Endothelial cell of umbilical vein (primary cell): ENCODE measurements around the gene DENND4A. TPM values are rescaled to one million over a fixed set of nuclear protein-coding genes. Genes with fewer than 3 reads are reported as not detected.

Source experiments
- BruUV-seq: library from RNA; stranded (reverse); fragments of 400-500 nt; replicated peaks from 2 replicates; lab custom pipeline; 2021; lab: Mats Ljungman, UMichigan
- CTCF ChIA-PET: fragments of 300-600, 350-600 bp; sonication (Branson Sonifier 250); formaldehyde crosslinking; loops from one replicate; lab custom pipeline; 2021; ENCODE audit warnings: antibody characterized with exemption, inconsistent platforms; lab: Charles Lee
- POLR2A ChIA-PET: fragments of 300-600, 350-600 bp; sonication (Branson Sonifier 250); formaldehyde crosslinking; loops from one replicate; lab custom pipeline; 2021; ENCODE audit warnings: antibody characterized with exemption, inconsistent platforms; lab: Charles Lee
- DNase-seq: peaks from one replicate; pipeline ENCODE4 v3.0.0-alpha.2; 2011; ENCODE audit warnings: low read depth, low spot score
- FAIRE-seq: peaks from 2 replicates; lab custom pipeline; 2011; peaks lifted over from hg19 to GRCh38; lab: Jason Lieb, UNC
- H2AFZ ChIP-seq: 2 replicates; pipeline ENCODE4 v1.6.0; 2012; ENCODE audit warnings: low read depth, low read length, control low read depth, inconsistent platforms
- H3K27ac ChIP-seq: 2 replicates; pipeline ENCODE4 v1.5.1; 2011; ENCODE audit warnings: low read depth, mild to moderate bottlenecking, control low read depth, low read length, moderate library complexity; ENCODE audit not compliant: insufficient read depth
- H3K27me3 ChIP-seq, 2 experiments: 2 replicates each; pipeline versions ENCODE4 v1.6.0 to v1.6.1; 2011; ENCODE audit warnings: low read length in 2 of 2, mixed read lengths in 1 of 2; ENCODE audit not compliant: control insufficient read depth in 2 of 2, insufficient read depth in 2 of 2
- H3K36me3 ChIP-seq, 2 experiments: 2 replicates in 1 of 2; 3 replicates in 1 of 2; pipeline ENCODE4 v1.5.1; 2011; ENCODE audit warnings: low read length in 2 of 2, mild to moderate bottlenecking in 1 of 2, moderate library complexity in 1 of 2; ENCODE audit not compliant: control insufficient read depth in 2 of 2, insufficient read depth in 2 of 2; ENCODE audit errors: extremely low read depth in 1 of 2
- H3K4me1 ChIP-seq: 3 replicates; pipeline ENCODE4 v1.5.1; 2011; ENCODE audit warnings: mild to moderate bottlenecking, low read length; ENCODE audit not compliant: control insufficient read depth, insufficient read depth; ENCODE audit errors: extremely low read depth
- H3K4me2 ChIP-seq: 2 replicates; pipeline ENCODE4 v1.6.1; 2011; ENCODE audit warnings: low read length, control low read depth, mixed read lengths; ENCODE audit not compliant: insufficient read depth
- H3K4me3 ChIP-seq, 3 experiments: fragments of 200-600 bp in 1 of 3; sonication (generic), shearing (Covaris generic) in 1 of 3; replicated peaks in 1 of 3; 2 replicates each; pipeline ENCODE4 v1.5.1; 2011 to 2016; ENCODE audit warnings: control low read depth in 3 of 3, low read length in 3 of 3, mild to moderate bottlenecking in 2 of 3, inconsistent platforms in 1 of 3, low read depth in 1 of 3, moderate library complexity in 1 of 3; ENCODE audit not compliant: insufficient read depth in 1 of 3
- H3K79me2 ChIP-seq: 2 replicates; pipeline ENCODE4 v1.6.0; 2012; ENCODE audit warnings: low read length, inconsistent platforms; ENCODE audit not compliant: control insufficient read depth, insufficient read depth
- H3K9ac ChIP-seq: replicated peaks from 2 replicates; pipeline ENCODE3; 2011; ENCODE audit warnings: low read length, control low read depth; ENCODE audit not compliant: insufficient read depth; ENCODE audit errors: extremely low read depth
- H3K9me1 ChIP-seq: replicated peaks from 3 replicates; pipeline ENCODE4 v1.6.0; 2011; ENCODE audit warnings: mild to moderate bottlenecking, low read length; ENCODE audit not compliant: control insufficient read depth, insufficient read depth; ENCODE audit errors: extremely low read depth
- H3K9me3 ChIP-seq: replicated peaks from 2 replicates; pipeline ENCODE4 v1.5.1; 2012; ENCODE audit warnings: low read length, inconsistent platforms; ENCODE audit not compliant: control insufficient read depth, insufficient read depth
- H4K20me1 ChIP-seq: replicated peaks from 2 replicates; pipeline ENCODE3; 2011; ENCODE audit warnings: mild to moderate bottlenecking, low read length; ENCODE audit not compliant: control insufficient read depth, insufficient read depth; ENCODE audit errors: extremely low read depth
- CTCF ChIP-seq, 2 donors: IDR thresholded peaks; 1 replicate in 1 of 2; 2 replicates in 1 of 2; pipeline ENCODE4 v1.5.1; 2011; ENCODE audit warnings: low read length in 2 of 2, mild to moderate bottlenecking in 2 of 2, moderate library complexity in 2 of 2, control low read depth in 1 of 2, inconsistent platforms in 1 of 2, low read depth in 1 of 2; ENCODE audit not compliant: insufficient read depth in 1 of 2; ENCODE audit errors: extremely low read depth in 1 of 2
- GATA2 ChIP-seq: IDR thresholded peaks from 2 replicates; pipeline ENCODE4 v1.7.0; 2011; ENCODE audit warnings: low read depth, mild to moderate bottlenecking, moderate library complexity, mixed read lengths, low read length; ENCODE audit not compliant: insufficient read length, insufficient read depth
- POLR2AphosphoS5 ChIP-seq: IDR thresholded peaks from 2 replicates; pipeline ENCODE4 v1.6.1; 2012; ENCODE audit warnings: low read depth, mild to moderate bottlenecking, control low read depth, low read length, moderate library complexity; ENCODE audit not compliant: insufficient read depth
- dilution Hi-C: fragments of 300-500 bp; cut with MboI; formaldehyde crosslinking; loops from one replicate; pipeline ENCODE4 v1.15.0; 2019; ENCODE audit warnings: low sequenced_read_pairs; ENCODE audit not compliant: extremely low pct_ligation_motif_present
- intact Hi-C: fragments of 100-400 bp; cut with micrococcal nuclease; formaldehyde crosslinking; loops from one replicate; pipeline ENCODE4 v1.10.0; 2022
- polyA plus RNA-seq, 4 experiments: library from polyadenylated mRNA; depleted of rRNA in 3 of 4; stranded (reverse) in 3 of 4; unstranded in 1 of 4; fragments of >200 nt; gene quantifications; 2 replicates each; pipeline versions ENCODE4 v1.2.1 to v1.2.3, GENCODE V29; 2011 to 2012; ENCODE audit warnings: missing spikeins in 1 of 4
- total RNA-seq: library from RNA; stranded (reverse); gene quantifications from 2 replicates; pipeline ENCODE4 v1.2.3, GENCODE V29; 2021

The DENND4A gene
- total and polyA plus RNA-seq, 2 donors (not counting 3 experiments of a cell fraction or from before 2014, with no cell fraction given), result 5.7 to 22.2 TPM

DNA sequence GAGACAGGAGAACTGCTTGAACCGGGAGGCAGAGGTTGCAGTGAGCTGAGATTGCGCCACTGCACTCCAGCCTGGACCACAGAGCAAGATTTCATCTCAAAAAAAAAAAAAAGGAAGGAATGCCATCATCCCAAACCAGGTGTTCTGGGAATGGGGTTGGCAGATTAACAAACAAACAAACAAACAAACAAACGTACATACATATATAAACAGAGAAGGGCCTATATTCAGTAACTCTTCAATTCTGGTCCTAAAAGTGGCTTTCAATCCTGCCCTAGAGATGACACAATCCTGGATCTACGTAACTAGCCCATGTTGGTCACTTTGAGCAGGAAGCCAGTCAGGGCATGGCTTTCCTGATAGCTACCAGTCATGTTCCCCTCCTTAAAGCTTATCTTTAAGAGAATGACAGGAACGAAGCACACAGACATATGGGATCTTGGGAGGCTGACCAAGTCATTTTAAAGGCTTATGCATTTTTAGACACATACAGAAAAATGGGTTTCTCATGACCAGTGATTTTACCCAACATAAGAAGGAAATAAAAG lies 47.3 kb upstream of the DENND4A start:
- dilution Hi-C loops (no loop called here), intact Hi-C loops (no loop called here)
- Histone ChIP-seq H3K36me3 (no peaks in the 10 kb centered on the region), H3K9me1 (no peaks in the 10 kb centered on the region), H4K20me1 (no peaks in the 10 kb centered on the region), H3K27me3 (no peaks in the 10 kb centered on the region), H3K79me2 (no peaks in the 10 kb centered on the region), H3K9me3 (no peaks in the 10 kb centered on the region), H3K9ac (no peak overlapping the region), H3K27ac (peak overlapping the region; percentile 31), H3K4me3 (no peak overlapping the region), H3K4me1 (peaks cover 35% of the 10 kb centered on the region), H3K4me2 (peak overlapping the region; percentile 3), H2AFZ (peak overlapping the region; percentile 2)
- ChIA-PET CTCF (no interaction called here), POLR2A (no interaction called here)
- TF ChIP-seq GATA2 (peak; percentile 70), CTCF (IDR thresholded peaks at IDR 0.05; ENCODE audit: extremely low read depth in 1 of 2, insufficient read depth in 1 of 2, low read depth in 1 of 2, low read length in 2 of 2) (no peak), POLR2AphosphoS5 (peak; percentile 19)
- BruUV-seq, result no TSS peak
- FAIRE-seq (no peak), DNase-seq (peak; percentile 38)
